A673 (cell line): ENCODE data around the gene ZBTB47. TPM values are rescaled to one million over a fixed set of nuclear protein-coding genes. Genes with fewer than 3 reads are reported as not detected.

Experiments used
- BruUV-seq: library from RNA; stranded (reverse); fragments of 400-500 nt; replicated peaks from 2 replicates; lab custom pipeline; 2021; lab: Mats Ljungman, UMichigan
- CTCF ChIA-PET: fragments of 300-600 bp; sonication (Branson Sonifier 250); formaldehyde crosslinking; loops from one replicate; lab custom pipeline; 2022; ENCODE audit warnings: antibody characterized with exemption; lab: Charles Lee
- POLR2A ChIA-PET: fragments of 300-600 bp; sonication (Branson Sonifier 250); formaldehyde crosslinking; loops from one replicate; lab custom pipeline; 2022; ENCODE audit warnings: antibody characterized with exemption; ENCODE audit not compliant: low non-redundant PET; lab: Charles Lee
- DNase-seq: peaks from one replicate; pipeline ENCODE4 v3.0.0-alpha.2; 2015; ENCODE audit warnings: low spot score
- H3K27ac ChIP-seq: fragments of 200-600 bp; sonication (generic); 2 replicates; pipeline ENCODE4 v1.5.1; 2016; ENCODE audit warnings: mixed run types, low read depth, mild to moderate bottlenecking, mixed read lengths, antibody characterized with exemption, low read length; ENCODE audit not compliant: poor library complexity, severe bottlenecking
- H3K27me3 ChIP-seq: fragments of 200-600 bp; sonication (generic); replicated peaks from 2 replicates; pipeline ENCODE4 v1.6.1; 2017; ENCODE audit warnings: mixed run types, low read depth, mild to moderate bottlenecking, mixed read lengths, antibody characterized with exemption, low read length; ENCODE audit not compliant: insufficient read depth, poor library complexity
- H3K36me3 ChIP-seq: fragments of 200-600 bp; sonication (generic); 2 replicates; pipeline ENCODE4 v1.6.1; 2016; ENCODE audit warnings: mixed run types, mild to moderate bottlenecking, mixed read lengths, antibody characterized with exemption, low read length; ENCODE audit not compliant: insufficient read depth, poor library complexity, severe bottlenecking
- H3K4me1 ChIP-seq: fragments of 200-600 bp; sonication (generic); 2 replicates; pipeline ENCODE4 v1.6.1; 2017; ENCODE audit warnings: mixed run types, mild to moderate bottlenecking, mixed read lengths, antibody characterized with exemption, low read length; ENCODE audit not compliant: insufficient read depth, poor library complexity, severe bottlenecking
- H3K4me3 ChIP-seq: fragments of 200-600 bp; sonication (generic); 2 replicates; pipeline ENCODE4 v1.5.1; 2016; ENCODE audit warnings: low read depth, mixed run types, mild to moderate bottlenecking, mixed read lengths, low read length; ENCODE audit not compliant: poor library complexity, severe bottlenecking
- H3K9me3 ChIP-seq: fragments of 200-600 bp; sonication (generic); 2 replicates; pipeline ENCODE4 v1.6.1; 2016; ENCODE audit warnings: mixed run types, low read depth, mild to moderate bottlenecking, mixed read lengths, antibody characterized with exemption, low read length; ENCODE audit not compliant: poor library complexity, severe bottlenecking
- EZH2 ChIP-seq: fragments of 200-600 bp; sonication (generic); IDR thresholded peaks from 2 replicates; pipeline ENCODE4 v1.6.1; 2017; ENCODE audit warnings: borderline replicate concordance, low read depth, mild to moderate bottlenecking, mixed read lengths, antibody characterized with exemption, low read length; ENCODE audit not compliant: poor library complexity, severe bottlenecking
- intact Hi-C: fragments of 100-400 bp; cut with micrococcal nuclease; formaldehyde crosslinking; loops from one replicate; pipeline ENCODE4 v1.10.0; 2022; ENCODE audit not compliant: unreplicated experiment
- total RNA-seq: library from RNA; stranded (reverse); gene quantifications from 2 replicates; pipeline ENCODE4 v1.2.3, GENCODE V29; 2021
- TF ChIP-seq, protein P1 (sequence below): fragments of 300-800, 200-600 bp; sonication (generic); conservative IDR thresholded peaks from 2 replicates; pipeline ENCODE4 v1.5.1; 2017; ENCODE audit warnings: low read depth, mild to moderate bottlenecking, antibody characterized with exemption, low read length, moderate library complexity, mixed read lengths

Gene ZBTB47
- total RNA-seq, 1 experiment from 2014 or later, result 4.4 TPM

DNA sequence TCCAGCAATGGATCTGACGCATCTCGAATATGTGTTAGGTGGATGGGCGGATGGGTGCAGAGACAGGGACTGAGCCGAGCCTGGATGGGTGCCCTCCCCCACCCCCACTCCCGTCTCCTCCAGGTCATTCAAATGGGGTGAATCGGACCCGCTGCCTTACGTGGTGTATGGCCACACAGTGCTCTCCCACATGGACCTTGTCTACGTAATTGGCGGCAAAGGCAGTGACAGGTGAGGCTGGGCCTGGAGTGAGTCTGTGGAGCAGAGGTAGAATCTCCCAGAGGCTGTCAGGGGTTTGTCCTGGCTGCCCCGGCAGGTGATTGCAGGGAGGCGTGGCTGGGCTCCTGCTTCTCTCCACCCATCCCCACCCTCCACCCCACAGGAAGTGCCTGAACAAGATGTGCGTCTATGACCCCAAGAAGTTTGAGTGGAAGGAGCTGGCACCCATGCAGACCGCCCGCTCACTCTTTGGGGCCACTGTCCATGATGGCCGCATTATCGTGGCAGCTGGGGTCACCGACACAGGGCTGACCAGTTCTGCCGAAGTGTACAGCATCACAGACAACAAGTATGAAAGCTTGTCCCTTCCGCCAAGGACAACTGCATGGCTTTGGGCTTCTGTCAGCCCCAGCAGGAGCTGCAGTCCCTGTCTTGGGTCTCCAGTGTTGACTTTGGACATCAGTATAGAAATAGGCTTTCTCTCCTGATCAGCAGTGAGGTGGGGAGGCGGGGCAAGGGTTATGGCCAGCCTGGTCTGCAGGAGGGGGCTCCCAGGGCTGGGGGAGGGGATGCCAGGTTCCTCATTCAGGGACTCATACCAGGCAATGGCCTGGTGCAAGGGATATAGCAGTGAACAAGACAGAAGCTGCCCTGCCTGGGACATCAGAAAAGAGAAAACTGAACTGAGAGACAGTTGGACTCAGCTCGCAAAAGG is 35.3 kb downstream of the ZBTB47 start:
- TF ChIP-seq EZH2, result no peak
- TF ChIP-seq, protein P1, sequence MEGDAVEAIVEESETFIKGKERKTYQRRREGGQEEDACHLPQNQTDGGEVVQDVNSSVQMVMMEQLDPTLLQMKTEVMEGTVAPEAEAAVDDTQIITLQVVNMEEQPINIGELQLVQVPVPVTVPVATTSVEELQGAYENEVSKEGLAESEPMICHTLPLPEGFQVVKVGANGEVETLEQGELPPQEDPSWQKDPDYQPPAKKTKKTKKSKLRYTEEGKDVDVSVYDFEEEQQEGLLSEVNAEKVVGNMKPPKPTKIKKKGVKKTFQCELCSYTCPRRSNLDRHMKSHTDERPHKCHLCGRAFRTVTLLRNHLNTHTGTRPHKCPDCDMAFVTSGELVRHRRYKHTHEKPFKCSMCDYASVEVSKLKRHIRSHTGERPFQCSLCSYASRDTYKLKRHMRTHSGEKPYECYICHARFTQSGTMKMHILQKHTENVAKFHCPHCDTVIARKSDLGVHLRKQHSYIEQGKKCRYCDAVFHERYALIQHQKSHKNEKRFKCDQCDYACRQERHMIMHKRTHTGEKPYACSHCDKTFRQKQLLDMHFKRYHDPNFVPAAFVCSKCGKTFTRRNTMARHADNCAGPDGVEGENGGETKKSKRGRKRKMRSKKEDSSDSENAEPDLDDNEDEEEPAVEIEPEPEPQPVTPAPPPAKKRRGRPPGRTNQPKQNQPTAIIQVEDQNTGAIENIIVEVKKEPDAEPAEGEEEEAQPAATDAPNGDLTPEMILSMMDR, result no peak
- no peak for DNase-seq
- ChIA-PET CTCF (no interaction called here), POLR2A (no interaction called here)
- Histone ChIP-seq H3K27ac (no peak overlapping the region), H3K4me1 (no peaks in the 10 kb centered on the region), H3K36me3 (no peaks in the 10 kb centered on the region), H3K9me3 (no peaks in the 10 kb centered on the region), H3K4me3 (no peak overlapping the region), H3K27me3 (no peaks in the 10 kb centered on the region)
- intact Hi-C loops, result no loop called here
- no TSS peak for BruUV-seq

DNA sequence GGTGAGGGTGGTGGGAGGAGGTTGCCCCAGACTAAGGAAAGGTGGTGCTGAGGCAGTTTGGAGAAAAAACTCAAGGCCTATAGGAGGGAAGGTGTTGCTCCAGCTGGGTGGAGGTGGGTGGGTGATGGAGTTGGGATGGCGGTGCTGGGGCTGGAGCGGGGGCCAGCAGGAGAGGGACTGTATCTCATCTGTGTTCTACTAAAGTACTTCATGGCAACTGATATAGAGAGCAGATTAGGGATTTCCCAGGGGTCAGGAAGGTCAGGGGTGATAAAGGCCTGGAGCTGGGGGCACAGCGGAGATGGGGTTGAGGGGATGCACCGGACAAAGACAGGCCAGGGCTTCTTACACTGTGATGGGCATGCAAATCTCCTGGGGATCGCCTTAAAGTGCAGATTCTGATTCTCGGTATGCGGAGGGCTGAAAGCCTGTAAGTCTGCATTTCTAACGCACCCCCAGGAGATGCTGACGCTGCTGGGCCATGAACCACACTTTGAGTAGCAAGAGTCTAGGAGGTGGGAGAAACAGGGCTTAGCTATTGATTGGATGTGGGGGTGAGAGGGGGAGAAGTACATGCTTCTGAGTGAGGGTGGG is 36.0 kb downstream of the ZBTB47 start:
- POLR2A ChIA-PET, result no interaction called here
- Histone ChIP-seq H3K4me3 (no peak overlapping the region), H3K36me3 (no peaks in the 10 kb centered on the region), H3K27ac (no peak overlapping the region), H3K27me3 (no peaks in the 10 kb centered on the region), H3K9me3 (no peaks in the 10 kb centered on the region), H3K4me1 (no peaks in the 10 kb centered on the region)
- no peak for TF ChIP-seq EZH2
- TF ChIP-seq, protein P1, result no peak
- no TSS peak for BruUV-seq
- intact Hi-C loops, result no loop called here
- CTCF ChIA-PET, result no interaction called here
- DNase-seq, result no peak

DNA sequence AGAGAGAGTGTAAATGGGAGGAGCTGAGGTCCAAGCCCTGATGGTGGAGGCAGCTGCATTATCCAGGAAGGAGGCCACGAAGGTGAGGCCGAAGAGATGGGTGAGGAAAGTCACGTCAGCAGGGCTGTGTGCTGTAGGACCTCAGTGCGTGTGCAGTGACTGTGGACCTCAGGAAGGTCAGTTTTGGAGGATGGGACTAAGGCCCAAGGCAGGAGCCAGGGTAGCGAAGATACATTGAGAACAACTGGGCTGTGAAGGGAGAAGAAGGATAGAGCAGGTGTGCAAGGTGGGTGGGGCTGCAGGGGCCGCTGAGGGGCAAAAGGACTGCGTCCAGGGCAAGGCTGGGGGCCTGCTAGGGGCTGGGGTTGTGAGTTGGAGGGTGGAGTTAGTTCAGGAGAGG is 36.7 kb downstream of the ZBTB47 start:
- Histone ChIP-seq H3K4me1 (no peaks in the 10 kb centered on the region), H3K27me3 (no peaks in the 10 kb centered on the region), H3K9me3 (no peaks in the 10 kb centered on the region), H3K4me3 (no peak overlapping the region), H3K36me3 (no peaks in the 10 kb centered on the region), H3K27ac (no peak overlapping the region)
- TF ChIP-seq, protein P1, result no peak
- TF ChIP-seq EZH2, result no peak
- intact Hi-C loops, result no loop called here
- BruUV-seq, result no TSS peak
- ChIA-PET CTCF (no interaction called here), POLR2A (no interaction called here)
- DNase-seq, result no peak
